HEK293 (cell line): ENCODE measurements around the gene PLD4.

Source experiments
- CTCF ChIA-PET: fragments of 350-600 bp; formaldehyde crosslinking; extraction: SDS; loops from one replicate; lab custom pipeline; 2021; ENCODE audit warnings: antibody characterized with exemption; lab: Yijun Ruan, JAX
- POLR2A ChIA-PET: fragments of 300-600 bp; formaldehyde crosslinking; extraction: SDS; loops from one replicate; lab custom pipeline; 2020; ENCODE audit warnings: antibody characterized with exemption, inconsistent platforms; lab: Yijun Ruan, JAX
- H3K27ac ChIP-seq: fragments of 200-500 bp; sonication (Bioruptor generic); 2 replicates; pipeline ENCODE4 v1.5.1; 2014; ENCODE audit warnings: low read depth, low read length, control low read depth, inconsistent platforms; ENCODE audit errors: extremely low read depth
- H3K36me3 ChIP-seq, 2 experiments: fragments of 200-500 bp in 1 of 2; sonication (Bioruptor generic) in 1 of 2; 1 replicate in 1 of 2; 2 replicates in 1 of 2; pipeline ENCODE4 v1.5.1; 2014 to 2017; ENCODE audit warnings: inconsistent platforms in 2 of 2, low read length in 2 of 2; ENCODE audit not compliant: control insufficient read depth in 2 of 2, insufficient read depth in 1 of 2
- H3K4me1 ChIP-seq: fragments of 200-500 bp; sonication (Bioruptor generic); 2 replicates; pipeline ENCODE4 v1.5.1; 2014; ENCODE audit warnings: mild to moderate bottlenecking, low read length, inconsistent platforms; ENCODE audit not compliant: control insufficient read depth, insufficient read depth
- H3K4me3 ChIP-seq: 2 replicates; pipeline ENCODE4 v1.5.1; 2011; ENCODE audit warnings: low read depth, mild to moderate bottlenecking, control low read depth, low read length, moderate library complexity
- H3K9me3 ChIP-seq: fragments of 200-500 bp; sonication (Bioruptor generic); 2 replicates; pipeline ENCODE4 v1.5.1; 2014; ENCODE audit warnings: low read depth, low read length, inconsistent platforms; ENCODE audit not compliant: control insufficient read depth, insufficient read depth
- KLF8 ChIP-seq: fragments of 450-650 bp; formaldehyde crosslinking; IDR thresholded peaks from 2 replicates; pipeline ENCODE4 v1.5.1; 2016; ENCODE audit warnings: missing biosample characterization, missing genetic modification characterization
- PRDM2 ChIP-seq: fragments of 450-650 bp; formaldehyde crosslinking; IDR thresholded peaks from 2 replicates; pipeline ENCODE4 v1.5.1; 2016; ENCODE audit warnings: missing biosample characterization, missing genetic modification characterization, borderline replicate concordance
- SP2 ChIP-seq: fragments of 450-650 bp; formaldehyde crosslinking; IDR thresholded peaks from 2 replicates; pipeline ENCODE4 v1.5.1; 2016; ENCODE audit warnings: missing biosample characterization, missing genetic modification characterization
- TSHZ1 ChIP-seq: fragments of 450-650 bp; formaldehyde crosslinking; IDR thresholded peaks from 2 replicates; pipeline ENCODE4 v1.5.1; 2016; ENCODE audit warnings: missing biosample characterization, missing genetic modification characterization, borderline replicate concordance
- WT1 ChIP-seq: fragments of 450-650 bp; formaldehyde crosslinking; IDR thresholded peaks from 2 replicates; pipeline ENCODE4 v1.5.1; 2016; ENCODE audit warnings: missing biosample characterization, missing genetic modification characterization
- ZBTB17 ChIP-seq: fragments of 450-650 bp; formaldehyde crosslinking; IDR thresholded peaks from 2 replicates; pipeline ENCODE4 v1.5.1; 2016; ENCODE audit warnings: missing biosample characterization, missing genetic modification characterization
- ZBTB20 ChIP-seq: fragments of 450-650 bp; formaldehyde crosslinking; IDR thresholded peaks from 2 replicates; pipeline ENCODE4 v1.5.1; 2016; ENCODE audit warnings: missing biosample characterization, missing genetic modification characterization
- ZBTB49 ChIP-seq: fragments of 450-650 bp; formaldehyde crosslinking; IDR thresholded peaks from 2 replicates; pipeline ENCODE4 v1.5.1; 2016; ENCODE audit warnings: missing biosample characterization, missing genetic modification characterization, low read depth
- ZIC2 ChIP-seq: fragments of 450-650 bp; formaldehyde crosslinking; IDR thresholded peaks from 2 replicates; pipeline ENCODE4 v1.5.1; 2016; ENCODE audit warnings: missing biosample characterization, missing genetic modification characterization
- ZNF10 ChIP-seq: fragments of 450-650 bp; formaldehyde crosslinking; IDR thresholded peaks from 2 replicates; pipeline ENCODE4 v1.5.1; 2017; ENCODE audit warnings: missing biosample characterization, missing genetic modification characterization
- ZNF146 ChIP-seq: fragments of 450-650 bp; formaldehyde crosslinking; IDR thresholded peaks from 2 replicates; pipeline ENCODE4 v1.5.1; 2016; ENCODE audit warnings: missing biosample characterization, missing genetic modification characterization
- ZNF2 ChIP-seq: fragments of 450-650 bp; formaldehyde crosslinking; IDR thresholded peaks from 2 replicates; pipeline ENCODE4 v1.5.1; 2016; ENCODE audit warnings: missing biosample characterization, missing genetic modification characterization
- ZNF214 ChIP-seq: fragments of 450-650 bp; formaldehyde crosslinking; IDR thresholded peaks from 2 replicates; pipeline ENCODE4 v1.5.1; 2017; ENCODE audit warnings: missing biosample characterization, mild to moderate bottlenecking, missing genetic modification characterization, borderline replicate concordance
- ZNF350 ChIP-seq: fragments of 450-650 bp; formaldehyde crosslinking; IDR thresholded peaks from 2 replicates; pipeline ENCODE4 v1.5.0; 2017; ENCODE audit warnings: missing biosample characterization, mild to moderate bottlenecking, missing genetic modification characterization
- ZNF548 ChIP-seq: fragments of 450-650 bp; formaldehyde crosslinking; IDR thresholded peaks from 2 replicates; pipeline ENCODE4 v1.5.1; 2016; ENCODE audit warnings: missing biosample characterization, missing genetic modification characterization
- ZNF560 ChIP-seq: fragments of 450-650 bp; formaldehyde crosslinking; IDR thresholded peaks from 2 replicates; pipeline ENCODE4 v1.5.1; 2017; ENCODE audit warnings: missing biosample characterization, missing genetic modification characterization, borderline replicate concordance
- ZNF580 ChIP-seq: fragments of 450-650 bp; formaldehyde crosslinking; IDR thresholded peaks from 2 replicates; pipeline ENCODE4 v1.5.1; 2016; ENCODE audit warnings: missing biosample characterization, missing genetic modification characterization
- ZNF707 ChIP-seq: fragments of 450-650 bp; formaldehyde crosslinking; IDR thresholded peaks from 2 replicates; pipeline ENCODE4 v1.5.1; 2016; ENCODE audit warnings: missing biosample characterization, missing genetic modification characterization
- ZNF837 ChIP-seq: fragments of 450-650 bp; formaldehyde crosslinking; IDR thresholded peaks from 2 replicates; pipeline ENCODE4 v1.5.1; 2016; ENCODE audit warnings: missing biosample characterization, missing genetic modification characterization
- ZSCAN18 ChIP-seq: fragments of 450-650 bp; formaldehyde crosslinking; IDR thresholded peaks from 2 replicates; pipeline ENCODE4 v1.5.1; 2016; ENCODE audit warnings: missing biosample characterization, missing genetic modification characterization
- ZSCAN30 ChIP-seq: fragments of 450-650 bp; IDR thresholded peaks from 2 replicates; pipeline ENCODE4 v1.5.1; 2018; ENCODE audit warnings: missing biosample characterization, mild to moderate bottlenecking, missing genetic modification characterization, moderate library complexity

Gene PLD4

GRCh38 chr14:104953896-104954656, 29.4 kb downstream of the PLD4 start:
- Histone ChIP-seq H3K4me1 (no peaks in the 10 kb centered on the region), H3K27ac (no peak overlapping the region), H3K36me3 (no peaks in the 10 kb centered on the region), H3K9me3 (no peaks in the 10 kb centered on the region), H3K4me3 (no peak overlapping the region)
- POLR2A ChIA-PET = no interaction called here
- no peak for TF ChIP-seq ZNF214 (tag by site-specific recombination)
- no peak for TF ChIP-seq PRDM2
- no peak for TF ChIP-seq ZSCAN30 (tag by site-specific recombination)
- no peak for TF ChIP-seq ZNF580 (tag by site-specific recombination)
- no peak for TF ChIP-seq KLF8
- TF ChIP-seq ZSCAN18 (tag by site-specific recombination) = no peak
- TF ChIP-seq ZNF2 (tag by site-specific recombination) = no peak
- no peak for TF ChIP-seq ZBTB17
- no peak for TF ChIP-seq ZNF350 (tag by site-specific recombination)
- TF ChIP-seq ZBTB20 (tag by site-specific recombination) = no peak
- no peak for TF ChIP-seq ZNF548 (tag by site-specific recombination)
- CTCF ChIA-PET = interaction anchor here (0.7 kb wide), 1 partner anchor 88 kb away, joined by 6 read pairs; no protein-coding TSS in a partner anchor

- H3K27ac ChIP-seq = no peak overlapping the region
- H3K4me1 ChIP-seq = no peaks in the 10 kb centered on the region
- H3K9me3 ChIP-seq = no peaks in the 10 kb centered on the region
- POLR2A ChIA-PET = no interaction called here
- H3K4me3 ChIP-seq = no peak overlapping the region
- no peaks in the 10 kb centered on the region for H3K36me3 ChIP-seq
- CTCF ChIA-PET = interaction anchor here (0.7 kb wide), 1 partner anchor 87 kb away, joined by 6 read pairs; no protein-coding TSS in a partner anchor
- TF ChIP-seq ZNF146 (no peak), ZIC2 (tag by site-specific recombination) (no peak), ZBTB49 (tag by site-specific recombination) (no peak), ZNF560 (no peak), SP2 (no peak), ZNF707 (tag by site-specific recombination) (no peak), ZNF837 (tag by site-specific recombination) (no peak), ZNF10 (tag by site-specific recombination) (no peak), TSHZ1 (no peak), WT1 (tag by site-specific recombination) (no peak)
Measured at GRCh38 chr14:104954746-104955395, 30.2 kb downstream of the PLD4 start.
